Epithelial cell of proximal tubule (primary cell): ENCODE results near the gene HIF1AN. TPM values are rescaled to one million over a fixed set of nuclear protein-coding genes. Genes with fewer than 3 reads are reported as not detected.

Experiments
- DNase-seq: peaks from one replicate; pipeline ENCODE4 v3.0.0-alpha.2; 2011; ENCODE audit warnings: low read depth
- H3K4me3 ChIP-seq: 2 replicates; pipeline ENCODE4 v1.5.1; 2011; ENCODE audit warnings: low read depth, mild to moderate bottlenecking, low read length
- CTCF ChIP-seq: conservative IDR thresholded peaks from 2 replicates; pipeline ENCODE4 v1.5.1; 2012; ENCODE audit warnings: low read depth, mild to moderate bottlenecking, low read length
- total RNA-seq: library from RNA; depleted of rRNA; stranded (reverse); fragments of >200 nt; gene quantifications from 2 replicates; pipeline ENCODE4 v1.2.3, GENCODE V29; 2015

Gene HIF1AN
- total RNA-seq, 1 donor from 2014 or later, result 7.0 TPM

- DNase-seq, result no peak
- TF ChIP-seq CTCF, result no peak
Measured at GRCh38 chr10:100528921-100529474, 6.7 kb upstream of the HIF1AN start.

GRCh38 chr10:100529475-100530298 is 6.1 kb upstream of the HIF1AN start, which contains the start of gene NDUFB8:
Gene NDUFB8, minus strand, starts transcription at chr10:100529871. Its CDS starts 20 bp downstream, at chr10:100529851.
- TF ChIP-seq CTCF, result no peak
- peak within 1 kb of the TSS; percentile 98 for H3K4me3 ChIP-seq

More at GRCh38 chr10:100528921-100529474, 6.7 kb upstream of the HIF1AN start:
- peak overlapping the region; percentile 98 for H3K4me3 ChIP-seq

GRCh38 chr10:100531761-100532160 is 4.0 kb upstream of the HIF1AN start:
- DNase-seq, result no peak
- TF ChIP-seq CTCF, result no peak
- no peak overlapping the region for H3K4me3 ChIP-seq

More at GRCh38 chr10:100529475-100530298, 6.1 kb upstream of the HIF1AN start, which contains the start of gene NDUFB8:
- no peak for DNase-seq

- TF ChIP-seq CTCF, result no peak
- no peak for DNase-seq
- H3K4me3 ChIP-seq, result no peak overlapping the region
Measured at GRCh38 chr10:100534726-100535125, 1.0 kb upstream of the HIF1AN start.

- no peak for DNase-seq
- peak overlapping the region; percentile 71 for H3K4me3 ChIP-seq
- TF ChIP-seq CTCF, result no peak
Measured at GRCh38 chr10:100535338-100535714, 417 bp upstream of the HIF1AN start.

- no peak overlapping the region for H3K4me3 ChIP-seq
- no peak for TF ChIP-seq CTCF
Measured at GRCh38 chr10:100537475-100537874, 1.7 kb downstream of the HIF1AN start.

More at GRCh38 chr10:100537475-100537874, 1.7 kb downstream of the HIF1AN start:
- no peak for DNase-seq
